Thyroid gland (tissue), 4 donors: ENCODE data around the gene SIRPA. TPM values are rescaled to one million over a fixed set of nuclear protein-coding genes. Genes with fewer than 3 reads are reported as not detected.

Experiments
- DNase-seq, 2 donors: peaks; one replicate each; pipeline ENCODE4 v3.0.0-alpha.2; 2019
- H3K27ac ChIP-seq, 3 donors: fragments of 200-600 bp; sonication (generic); 1 replicate in 2 of 3; 2 replicates in 1 of 3; pipeline ENCODE4 v1.5.1; 2016 to 2019; ENCODE audit warnings: mild to moderate bottlenecking in 1 of 3, moderate library complexity in 1 of 3
- H3K27me3 ChIP-seq: fragments of 200-600 bp; sonication (generic); one replicate; pipeline ENCODE4 v1.5.1; 2019
- H3K36me3 ChIP-seq, 2 donors: fragments of 200-600 bp; sonication (generic); one replicate each; pipeline ENCODE4 v1.5.1; 2016 to 2019
- H3K4me1 ChIP-seq, 2 donors: fragments of 200-600 bp; sonication (generic); one replicate each; pipeline ENCODE4 v1.5.1; 2017 to 2019
- H3K4me3 ChIP-seq, 3 donors: fragments of 200-600 bp; sonication (generic); replicated peaks in 1 of 3; 1 replicate in 2 of 3; 2 replicates in 1 of 3; pipeline ENCODE4 v1.5.1; 2016; ENCODE audit warnings: mild to moderate bottlenecking in 1 of 3
- H3K9me3 ChIP-seq: fragments of 200-600 bp; sonication (generic); one replicate; pipeline ENCODE4 v1.5.1; 2017
- CTCF ChIP-seq, 6 experiments: fragments of 200-600 bp in 3 of 6; fragments of 450-650 bp in 3 of 6; sonication (generic) in 3 of 6; IDR thresholded peaks; one replicate each; pipeline ENCODE4 v1.5.1; 2016 to 2019; ENCODE audit warnings: antibody characterized with exemption in 6 of 6, mild to moderate bottlenecking in 2 of 6, inconsistent platforms in 1 of 6, moderate library complexity in 1 of 6
- POLR2A ChIP-seq, 2 donors: fragments of 450-650 bp; IDR thresholded peaks; one replicate each; pipeline ENCODE4 v1.6.1; 2017; ENCODE audit warnings: antibody characterized with exemption in 2 of 2, mild to moderate bottlenecking in 2 of 2, moderate library complexity in 1 of 2
- WGBS, 2 donors: methylation state at CpG; one replicate each; pipeline ENCODE4 v1.1.5; 2017; 5-methylcytosine and 5-hydroxymethylcytosine counted together
- intact Hi-C: fragments of 100-400 bp; cut with DNase I; formaldehyde crosslinking; loops from one replicate; pipeline ENCODE4 v1.15.1; 2023
- total RNA-seq, 4 donors: library from RNA; depleted of rRNA; stranded (reverse); fragments of >200 nt; gene quantifications; one replicate each; pipeline ENCODE4 v1.2.3, GENCODE V29; 2016

The SIRPA gene
- total RNA-seq, 4 donors from 2014 or later, result 14.1 to 35.1 (median 25.4) TPM

DNA sequence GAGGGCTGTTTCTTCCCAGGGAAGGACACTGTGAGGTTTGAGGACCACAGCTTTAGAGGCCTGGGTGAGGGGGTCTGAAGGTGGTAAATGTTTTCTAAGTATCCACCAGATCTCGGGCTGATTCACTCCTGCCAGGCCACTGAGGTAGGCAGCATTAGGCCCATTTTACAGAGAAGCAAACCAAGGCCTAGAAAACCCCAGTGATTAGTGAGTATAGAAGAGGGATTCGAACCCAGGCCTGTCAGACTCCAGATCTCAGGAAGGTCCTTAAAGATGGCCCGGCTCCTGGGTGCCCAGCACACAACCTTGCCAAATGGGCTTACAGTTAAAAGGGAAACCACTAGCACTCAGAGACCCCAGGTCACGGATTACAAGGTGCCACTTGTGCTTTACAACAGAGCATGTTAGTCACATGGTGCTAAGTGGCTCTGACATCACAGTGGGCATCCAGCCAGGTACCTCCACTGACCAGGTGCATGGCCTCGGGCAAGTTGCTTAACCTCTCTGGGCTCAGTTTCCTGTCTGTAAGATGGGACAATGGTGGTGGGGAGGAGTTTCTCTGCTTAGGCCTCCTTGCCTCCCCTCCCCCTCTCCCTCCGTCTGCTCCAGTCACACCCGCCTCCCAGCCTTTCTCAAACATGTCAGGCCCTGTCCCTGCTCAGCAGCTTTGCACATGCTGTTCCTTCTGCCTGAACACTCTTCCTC, 18.8 kb upstream of the SIRPA start:
- no peak for TF ChIP-seq POLR2A (IDR thresholded peaks at IDR 0.05)
- no peak for TF ChIP-seq CTCF (IDR thresholded peaks at IDR 0.05)
- Histone ChIP-seq H3K4me3 (no peak overlapping the region), H3K27ac (no peak overlapping the region), H3K9me3 (no peaks in the 10 kb centered on the region), H3K27me3 (no peaks in the 10 kb centered on the region), H3K36me3 (no peaks in the 10 kb centered on the region), H3K4me1 (no peaks in the 10 kb centered on the region)
- intact Hi-C loops, result no loop called here
- WGBS, 2 donors, result 63 to 70% methylated on average over 7 of the region's 7 CpGs
- DNase-seq, result peak; percentile 20 to 22

DNA sequence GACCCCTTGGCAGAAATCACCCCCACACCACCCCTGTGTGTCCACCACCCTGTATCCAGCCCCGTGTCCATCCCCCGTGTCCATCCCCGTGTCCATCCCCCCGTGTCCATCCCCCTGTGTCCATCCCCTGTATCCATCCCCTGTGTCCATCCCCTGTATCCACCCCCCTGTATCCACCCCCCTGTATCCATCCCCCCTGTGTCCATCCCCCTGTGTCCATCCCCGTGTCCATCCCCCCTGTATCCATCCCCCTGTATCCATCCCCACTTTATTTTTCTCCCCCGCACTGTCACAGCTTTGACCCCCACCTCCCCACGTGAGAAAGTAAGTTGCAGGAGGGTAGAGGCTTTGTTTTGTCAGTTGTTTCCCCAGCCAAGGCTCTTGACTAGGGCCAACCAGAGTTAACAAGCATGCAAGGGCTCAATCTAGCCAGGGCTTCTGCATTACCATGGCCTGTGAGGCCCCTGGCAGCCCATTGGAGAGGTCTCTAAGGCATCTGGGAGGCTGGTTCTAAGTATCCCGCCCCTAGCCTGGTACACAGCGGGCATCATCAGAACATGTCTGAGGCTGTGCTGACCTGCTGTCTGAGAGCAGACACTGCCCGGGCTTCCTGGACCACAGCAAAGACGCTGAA, 18.1 kb upstream of the SIRPA start:
- H3K36me3 ChIP-seq, result no peaks in the 10 kb centered on the region
- 66 to 77% methylated on average over 6 to 9 of the region's 11 CpGs for WGBS, 2 donors
- H3K9me3 ChIP-seq, result no peaks in the 10 kb centered on the region
- no peak for DNase-seq
- no peak overlapping the region for H3K4me3 ChIP-seq
- no peaks in the 10 kb centered on the region for H3K27me3 ChIP-seq
- TF ChIP-seq POLR2A (IDR thresholded peaks at IDR 0.05), result no peak
- TF ChIP-seq CTCF (IDR thresholded peaks at IDR 0.05), result no peak
- intact Hi-C loops, result no loop called here
- no peaks in the 10 kb centered on the region for H3K4me1 ChIP-seq
- no peak overlapping the region for H3K27ac ChIP-seq

GRCh38 chr20:1877609-1878200, 17.5 kb upstream of the SIRPA start:
- no peaks in the 10 kb centered on the region for H3K4me1 ChIP-seq
- no peak overlapping the region for H3K27ac ChIP-seq
- TF ChIP-seq CTCF (IDR thresholded peaks at IDR 0.05) (no peak), POLR2A (IDR thresholded peaks at IDR 0.05) (no peak)
- H3K27me3 ChIP-seq, result no peaks in the 10 kb centered on the region
- DNase-seq, result no peak
- no peaks in the 10 kb centered on the region for H3K36me3 ChIP-seq
- H3K9me3 ChIP-seq, result no peaks in the 10 kb centered on the region
- H3K4me3 ChIP-seq, result no peak overlapping the region
- intact Hi-C loops, result no loop called here
- WGBS, 2 donors, result 64 to 85% methylated on average over 2 to 13 of the region's 14 CpGs

GRCh38 chr20:1879369-1879768, 15.8 kb upstream of the SIRPA start:
- DNase-seq, result no peak
- Histone ChIP-seq H3K4me3 (no peak overlapping the region), H3K27me3 (no peaks in the 10 kb centered on the region), H3K27ac (no peak overlapping the region), H3K9me3 (no peaks in the 10 kb centered on the region), H3K36me3 (no peaks in the 10 kb centered on the region), H3K4me1 (no peaks in the 10 kb centered on the region)
- no peak for TF ChIP-seq POLR2A (IDR thresholded peaks at IDR 0.05)
- no peak for TF ChIP-seq CTCF (IDR thresholded peaks at IDR 0.05)
- intact Hi-C loops, result no loop called here
- 66 to 78% methylated on average over 8 to 9 of the region's 9 CpGs for WGBS, 2 donors

GRCh38 chr20:1879934-1880333, 15.3 kb upstream of the SIRPA start:
- Histone ChIP-seq H3K27me3 (no peaks in the 10 kb centered on the region), H3K36me3 (no peaks in the 10 kb centered on the region), H3K27ac (no peak overlapping the region), H3K4me3 (no peak overlapping the region), H3K4me1 (no peaks in the 10 kb centered on the region), H3K9me3 (no peaks in the 10 kb centered on the region)
- WGBS, 2 donors, result 66 to 73% methylated on average over 4 of the region's 4 CpGs
- no peak for TF ChIP-seq CTCF (IDR thresholded peaks at IDR 0.05)
- no peak for TF ChIP-seq POLR2A (IDR thresholded peaks at IDR 0.05)
- no peak for DNase-seq
- intact Hi-C loops, result no loop called here
